Muscle of leg (tissue), 11 donors: ENCODE data around the gene EBF3. TPM values are rescaled to one million over a fixed set of nuclear protein-coding genes. Genes with fewer than 3 reads are reported as not detected.

Source experiments
- DNase-seq: peaks from one replicate; pipeline ENCODE4 v3.0.0; 2013
- H3K27ac ChIP-seq: one replicate; pipeline ENCODE4 v1.5.1; 2013; ENCODE audit warnings: mild to moderate bottlenecking, low read length, control low read depth
- H3K27me3 ChIP-seq: one replicate; pipeline ENCODE4 v1.6.1; 2013; ENCODE audit warnings: low read length; ENCODE audit not compliant: control insufficient read depth, insufficient read depth
- H3K36me3 ChIP-seq: one replicate; pipeline ENCODE4 v1.6.1; 2013; ENCODE audit warnings: low read length; ENCODE audit not compliant: control insufficient read depth, insufficient read depth
- H3K4me1 ChIP-seq: one replicate; pipeline ENCODE4 v1.6.1; 2013; ENCODE audit warnings: low read length; ENCODE audit not compliant: control insufficient read depth, insufficient read depth
- H3K4me3 ChIP-seq: one replicate; pipeline ENCODE4 v1.5.1; 2013; ENCODE audit warnings: low read length, control low read depth
- H3K9me3 ChIP-seq: replicated peaks from 2 replicates; pipeline ENCODE4 v1.6.1; 2013; ENCODE audit warnings: low read depth, low read length; ENCODE audit not compliant: control insufficient read depth
- WGBS: methylation state at CpG from one replicate; pipeline ENCODE4 v1.1.5; 2013; ENCODE audit warnings: missing lambda C conversion rate; ENCODE audit not compliant: insufficient coverage; 5-methylcytosine and 5-hydroxymethylcytosine counted together
- polyA plus RNA-seq, 8 donors: library from polyadenylated mRNA; unstranded; fragments of 120-200 nt; gene quantifications; one replicate each; pipeline versions ENCODE4 v1.2.1 to v1.2.3, GENCODE V29; 2013; ENCODE audit warnings: inconsistent platforms in 1 of 8, low replicate concordance in 1 of 8; ENCODE audit not compliant: insufficient read length in 8 of 8, insufficient read depth in 1 of 8
- total RNA-seq: library from RNA; stranded (reverse); fragments of 120-200 nt; gene quantifications from one replicate; pipeline ENCODE4 v1.2.4, GENCODE V29; 2013

Gene EBF3
- total and polyA plus RNA-seq, 9 donors = 33.6 to 102 (median 75.6) TPM

- Histone ChIP-seq H3K27me3 (peaks cover 6% of the 10 kb centered on the region), H3K4me3 (no peak overlapping the region), H3K9me3 (no peaks in the 10 kb centered on the region), H3K36me3 (peaks cover 28% of the 10 kb centered on the region), H3K27ac (peak overlapping the region; percentile 94), H3K4me1 (peaks cover 82% of the 10 kb centered on the region)
- DNase-seq = peak; percentile 70
- WGBS = no CpG with 5 or more reads among the region's 6 CpGs
These were observed 19.0 kb downstream of the EBF3 start for GRCh38 chr10:129945064-129945463.

GRCh38 chr10:129944456-129944855, 19.6 kb downstream of the EBF3 start:
- H3K9me3 ChIP-seq = no peaks in the 10 kb centered on the region
- no peak overlapping the region for H3K4me3 ChIP-seq
- peaks cover 6% of the 10 kb centered on the region for H3K27me3 ChIP-seq
- H3K4me1 ChIP-seq = peaks cover 83% of the 10 kb centered on the region
- 27% methylated on average over 3 of the region's 8 CpGs for WGBS
- peak overlapping the region; percentile 65 for H3K27ac ChIP-seq
- peaks cover 28% of the 10 kb centered on the region for H3K36me3 ChIP-seq
- DNase-seq = no peak

- no CpG with 5 or more reads among the region's 12 CpGs for WGBS
- H3K9me3 ChIP-seq = no peaks in the 10 kb centered on the region
- DNase-seq = peak; percentile 91
These were observed 20.9 kb downstream of the EBF3 start for GRCh38 chr10:129942936-129943715.

GRCh38 chr10:129942391-129942790, 21.7 kb downstream of the EBF3 start:
- no peak for DNase-seq
- peaks cover 9% of the 10 kb centered on the region for H3K27me3 ChIP-seq
- no peaks in the 10 kb centered on the region for H3K9me3 ChIP-seq
- peaks cover 85% of the 10 kb centered on the region for H3K4me1 ChIP-seq
- no peak overlapping the region for H3K4me3 ChIP-seq
- WGBS = 66% methylated on average over 7 of the region's 9 CpGs
- no peak overlapping the region for H3K27ac ChIP-seq
- peaks cover 32% of the 10 kb centered on the region for H3K36me3 ChIP-seq

More at GRCh38 chr10:129942936-129943715, 20.9 kb downstream of the EBF3 start:
- peaks cover 84% of the 10 kb centered on the region for H3K4me1 ChIP-seq
- H3K27me3 ChIP-seq = peaks cover 6% of the 10 kb centered on the region
- peaks cover 26% of the 10 kb centered on the region for H3K36me3 ChIP-seq
- no peak overlapping the region for H3K4me3 ChIP-seq
- H3K27ac ChIP-seq = peak overlapping the region; percentile 39

GRCh38 chr10:129942019-129942277, 22.1 kb downstream of the EBF3 start:
- peaks cover 87% of the 10 kb centered on the region for H3K4me1 ChIP-seq
- no peaks in the 10 kb centered on the region for H3K9me3 ChIP-seq
- peaks cover 10% of the 10 kb centered on the region for H3K27me3 ChIP-seq
- no peak overlapping the region for H3K4me3 ChIP-seq
- H3K36me3 ChIP-seq = peaks cover 30% of the 10 kb centered on the region
- no CpG with 5 or more reads among the region's 4 CpGs for WGBS
- no peak for DNase-seq
- no peak overlapping the region for H3K27ac ChIP-seq

GRCh38 chr10:129941199-129942018, 22.7 kb downstream of the EBF3 start:
- H3K9me3 ChIP-seq = no peaks in the 10 kb centered on the region
- H3K4me3 ChIP-seq = no peak overlapping the region
- H3K27ac ChIP-seq = no peak overlapping the region
- DNase-seq = peak; percentile 44
- peaks cover 7% of the 10 kb centered on the region for H3K27me3 ChIP-seq
- H3K4me1 ChIP-seq = peaks cover 87% of the 10 kb centered on the region
- peaks cover 29% of the 10 kb centered on the region for H3K36me3 ChIP-seq
- WGBS = 73% methylated on average over 14 of the region's 16 CpGs

- H3K27me3 ChIP-seq = peaks cover 7% of the 10 kb centered on the region
- DNase-seq = no peak
- WGBS = 74% methylated on average over 5 of the region's 13 CpGs
- H3K4me3 ChIP-seq = no peak overlapping the region
- peaks cover 88% of the 10 kb centered on the region for H3K4me1 ChIP-seq
- H3K27ac ChIP-seq = no peak overlapping the region
- no peaks in the 10 kb centered on the region for H3K9me3 ChIP-seq
- H3K36me3 ChIP-seq = peaks cover 29% of the 10 kb centered on the region
These were observed 23.4 kb downstream of the EBF3 start for GRCh38 chr10:129940617-129941198.

GRCh38 chr10:129939416-129940275, 24.4 kb downstream of the EBF3 start:
- H3K4me1 ChIP-seq = peaks cover 87% of the 10 kb centered on the region
- WGBS = 53% methylated on average over 19 of the region's 23 CpGs
- H3K27me3 ChIP-seq = peaks cover 7% of the 10 kb centered on the region
- no peak for DNase-seq
- H3K27ac ChIP-seq = no peak overlapping the region
- no peaks in the 10 kb centered on the region for H3K9me3 ChIP-seq
- H3K4me3 ChIP-seq = no peak overlapping the region
- peaks cover 33% of the 10 kb centered on the region for H3K36me3 ChIP-seq

- Histone ChIP-seq H3K4me3 (no peak overlapping the region), H3K27ac (no peak overlapping the region), H3K27me3 (peaks cover 5% of the 10 kb centered on the region), H3K4me1 (peaks cover 90% of the 10 kb centered on the region), H3K36me3 (peaks cover 28% of the 10 kb centered on the region), H3K9me3 (no peaks in the 10 kb centered on the region)
- DNase-seq = no peak
- WGBS = 32% methylated on average over 7 of the region's 8 CpGs
These were observed 25.6 kb downstream of the EBF3 start for GRCh38 chr10:129938460-129938859.
